ENCODE measurements around the gene PITHD1.
A peak's percentile ranks its signal among the peaks of the same experiment; 100 is the strongest.
"Not testable (repeated sequence)": the region's sequence is repeated elsewhere in the genome, so short reads cannot be mapped to it uniquely, and the experiment has no call there.

PITHD1 gene

DNA sequence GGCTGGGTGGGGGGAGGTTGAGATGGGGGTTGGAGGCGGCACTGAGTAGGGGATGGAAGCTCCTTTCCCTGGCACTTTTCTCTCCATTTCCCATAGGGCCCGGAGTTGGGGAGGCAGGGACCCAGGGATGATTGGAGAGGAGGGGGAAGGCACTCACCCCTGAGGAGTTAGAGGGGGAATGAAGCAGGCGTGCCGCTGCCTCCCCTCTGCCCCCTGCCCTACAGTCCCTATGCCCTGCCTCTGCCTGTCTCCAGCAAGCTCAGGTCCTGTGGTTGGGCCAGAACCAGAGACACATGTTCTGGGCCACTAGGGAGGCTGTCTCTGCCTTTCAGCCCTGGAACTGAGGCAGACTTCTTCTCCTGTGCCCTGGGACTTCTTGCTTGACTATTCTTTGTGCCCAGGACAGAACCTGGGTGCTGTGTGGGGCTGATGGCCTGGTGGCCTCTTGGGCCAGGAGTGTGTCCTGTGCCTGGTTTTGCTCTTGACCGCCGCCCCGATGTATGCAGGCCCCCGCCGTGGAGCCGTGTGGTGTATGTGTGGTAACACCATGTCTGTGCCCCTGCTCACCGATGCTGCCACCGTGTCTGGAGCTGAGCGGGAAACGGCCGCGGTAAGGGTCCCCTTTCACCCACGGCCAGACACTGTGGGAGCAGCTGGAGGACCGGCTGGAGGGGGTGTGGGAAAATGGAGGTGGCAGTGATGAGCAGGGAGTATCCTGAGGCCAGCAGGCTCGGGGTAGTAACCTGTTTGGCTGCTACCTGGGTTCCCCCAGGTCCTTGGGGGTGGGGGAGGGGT is 14.1 kb downstream of the PITHD1 start:
- no peak for TF ChIP-seq EZH2phosphoT487 (IDR thresholded peaks at IDR 0.05; ENCODE audit: borderline replicate concordance, low read length)
- TF ChIP-seq, protein P1, sequence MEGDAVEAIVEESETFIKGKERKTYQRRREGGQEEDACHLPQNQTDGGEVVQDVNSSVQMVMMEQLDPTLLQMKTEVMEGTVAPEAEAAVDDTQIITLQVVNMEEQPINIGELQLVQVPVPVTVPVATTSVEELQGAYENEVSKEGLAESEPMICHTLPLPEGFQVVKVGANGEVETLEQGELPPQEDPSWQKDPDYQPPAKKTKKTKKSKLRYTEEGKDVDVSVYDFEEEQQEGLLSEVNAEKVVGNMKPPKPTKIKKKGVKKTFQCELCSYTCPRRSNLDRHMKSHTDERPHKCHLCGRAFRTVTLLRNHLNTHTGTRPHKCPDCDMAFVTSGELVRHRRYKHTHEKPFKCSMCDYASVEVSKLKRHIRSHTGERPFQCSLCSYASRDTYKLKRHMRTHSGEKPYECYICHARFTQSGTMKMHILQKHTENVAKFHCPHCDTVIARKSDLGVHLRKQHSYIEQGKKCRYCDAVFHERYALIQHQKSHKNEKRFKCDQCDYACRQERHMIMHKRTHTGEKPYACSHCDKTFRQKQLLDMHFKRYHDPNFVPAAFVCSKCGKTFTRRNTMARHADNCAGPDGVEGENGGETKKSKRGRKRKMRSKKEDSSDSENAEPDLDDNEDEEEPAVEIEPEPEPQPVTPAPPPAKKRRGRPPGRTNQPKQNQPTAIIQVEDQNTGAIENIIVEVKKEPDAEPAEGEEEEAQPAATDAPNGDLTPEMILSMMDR (IDR thresholded peaks at IDR 0.05; ENCODE audit: low read depth, low read length, poor library complexity, severe bottlenecking), result no peak
- H3F3A ChIP-seq (ENCODE audit: control insufficient read depth, insufficient read depth), result peaks cover 13% of the 10 kb centered on the region
- no peak overlapping the region for H3K27ac ChIP-seq (ENCODE audit: low read depth, low read length)
- peak overlapping the region; percentile 82 for H3K4me2 ChIP-seq (ENCODE audit: low read length)
- H3K36me3 ChIP-seq (ENCODE audit: control insufficient read depth, low read length), result peaks cover 30% of the 10 kb centered on the region
- H3K79me2 ChIP-seq (ENCODE audit: control insufficient read depth, low read length), result peaks cover 28% of the 10 kb centered on the region
- H3K27me3 ChIP-seq (ENCODE audit: control insufficient read depth, low read length), result no peaks in the 10 kb centered on the region
- H4K20me1 ChIP-seq (ENCODE audit: control insufficient read depth, insufficient read depth, low read depth, low read length), result no peaks in the 10 kb centered on the region
- peaks cover 18% of the 10 kb centered on the region for H3K4me1 ChIP-seq (ENCODE audit: control insufficient read depth, low read length)
- H3K9me2 ChIP-seq (replicated peaks; ENCODE audit: control insufficient read depth, low read length), result no peaks in the 10 kb centered on the region
- no peaks in the 10 kb centered on the region for H3K9me3 ChIP-seq (ENCODE audit: control insufficient read depth, insufficient read depth, low read length)
- H3K4me3 ChIP-seq (ENCODE audit: low read length), result peak overlapping the region; percentile 78

DNA sequence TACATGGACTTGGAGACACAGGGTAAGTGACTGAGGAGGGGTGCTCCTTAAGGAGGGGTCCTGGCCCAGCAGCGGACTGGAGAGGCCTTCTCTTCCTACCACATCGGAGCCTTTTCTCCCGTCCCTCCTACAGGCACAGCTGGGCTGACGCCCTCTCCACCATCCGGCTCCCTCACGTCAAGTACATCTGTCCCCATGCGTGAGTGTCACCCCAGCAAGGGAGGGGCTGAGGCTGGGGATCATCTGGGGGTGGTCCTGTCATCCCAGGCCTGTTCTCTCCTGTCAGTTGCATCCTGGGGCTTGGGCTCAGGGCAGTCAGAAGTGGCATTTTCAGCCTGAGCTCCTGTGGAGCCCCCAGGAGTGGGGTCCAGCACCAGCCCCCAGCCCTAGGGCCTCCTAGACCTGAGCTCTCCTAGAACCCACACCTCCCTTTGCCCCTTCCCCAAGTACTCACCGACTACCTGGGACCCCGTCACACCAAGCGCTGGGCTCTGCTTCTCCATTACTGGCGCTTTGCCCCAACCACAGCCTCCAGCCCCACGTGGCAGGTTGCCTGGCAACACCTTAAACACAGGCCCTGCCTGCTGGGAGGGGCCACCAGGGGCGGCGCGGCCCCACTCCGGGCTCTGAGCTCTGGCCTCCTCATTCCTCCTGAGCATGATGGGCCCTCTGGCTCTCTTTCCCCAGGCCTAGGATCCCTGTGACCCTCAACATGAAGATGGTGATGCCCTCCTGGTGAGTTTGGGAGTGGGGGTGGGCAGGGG is 15.0 kb downstream of the PITHD1 start:
- Histone ChIP-seq H3K9me2 (replicated peaks; ENCODE audit: control insufficient read depth, low read length) (no peaks in the 10 kb centered on the region), H3K9me3 (ENCODE audit: control insufficient read depth, insufficient read depth, low read length) (no peaks in the 10 kb centered on the region), H3F3A (ENCODE audit: control insufficient read depth, insufficient read depth) (peaks cover 13% of the 10 kb centered on the region), H3K27ac (ENCODE audit: low read depth, low read length) (no peak overlapping the region), H3K4me2 (ENCODE audit: low read length) (no peak overlapping the region), H3K4me3 (ENCODE audit: low read length) (no peak overlapping the region), H3K4me1 (ENCODE audit: control insufficient read depth, low read length) (peaks cover 18% of the 10 kb centered on the region), H3K36me3 (ENCODE audit: control insufficient read depth, low read length) (peaks cover 29% of the 10 kb centered on the region), H4K20me1 (ENCODE audit: control insufficient read depth, insufficient read depth, low read depth, low read length) (no peaks in the 10 kb centered on the region), H3K79me2 (ENCODE audit: control insufficient read depth, low read length) (peaks cover 28% of the 10 kb centered on the region), H3K27me3 (ENCODE audit: control insufficient read depth, low read length) (no peaks in the 10 kb centered on the region)
- no peak for TF ChIP-seq EZH2phosphoT487 (IDR thresholded peaks at IDR 0.05; ENCODE audit: borderline replicate concordance, low read length)
- TF ChIP-seq, protein P1 (IDR thresholded peaks at IDR 0.05; ENCODE audit: low read depth, low read length, poor library complexity, severe bottlenecking), result no peak

DNA sequence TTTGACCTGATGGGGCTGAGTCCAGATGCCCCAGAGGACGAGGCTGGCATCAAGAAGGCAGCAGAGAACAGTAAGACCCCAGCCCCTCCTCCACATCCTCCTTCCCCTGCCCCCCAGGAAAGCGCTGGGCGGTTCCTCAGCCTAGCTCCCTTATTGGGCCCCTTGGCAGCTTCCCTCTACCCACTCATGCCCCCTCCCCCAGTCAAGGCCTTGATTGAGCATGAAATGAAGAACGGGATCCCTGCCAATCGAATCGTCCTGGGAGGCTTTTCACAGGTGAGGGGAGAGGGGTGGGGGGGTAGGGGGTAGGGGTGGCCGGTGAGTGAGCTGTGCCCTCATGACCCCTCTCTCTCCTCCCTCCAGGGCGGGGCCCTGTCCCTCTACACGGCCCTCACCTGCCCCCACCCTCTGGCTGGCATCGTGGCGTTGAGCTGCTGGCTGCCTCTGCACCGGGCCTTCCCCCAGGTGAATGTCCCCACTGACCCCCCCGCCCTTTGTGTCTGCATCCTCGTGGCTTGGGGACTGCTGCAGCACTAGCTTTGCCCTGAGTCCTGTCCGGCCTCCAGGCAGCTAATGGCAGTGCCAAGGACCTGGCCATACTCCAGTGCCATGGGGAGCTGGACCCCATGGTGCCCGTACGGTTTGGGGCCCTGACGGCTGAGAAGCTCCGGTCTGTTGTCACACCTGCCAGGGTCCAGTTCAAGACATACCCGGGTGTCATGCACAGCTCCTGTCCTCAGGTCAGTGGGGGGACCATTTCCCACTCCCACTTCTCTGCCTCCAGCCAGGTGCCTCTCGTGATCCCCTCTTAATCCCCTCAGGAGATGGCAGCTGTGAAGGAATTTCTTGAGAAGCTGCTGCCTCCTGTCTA is 15.9 kb downstream of the PITHD1 start:
- Histone ChIP-seq H3F3A (ENCODE audit: control insufficient read depth, insufficient read depth) (peaks cover 6% of the 10 kb centered on the region), H3K9me2 (replicated peaks; ENCODE audit: control insufficient read depth, low read length) (no peaks in the 10 kb centered on the region), H3K4me1 (ENCODE audit: control insufficient read depth, low read length) (peaks cover 20% of the 10 kb centered on the region), H3K79me2 (ENCODE audit: control insufficient read depth, low read length) (peaks cover 28% of the 10 kb centered on the region), H4K20me1 (ENCODE audit: control insufficient read depth, insufficient read depth, low read depth, low read length) (no peaks in the 10 kb centered on the region), H3K27ac (ENCODE audit: low read depth, low read length) (no peak overlapping the region), H3K27me3 (ENCODE audit: control insufficient read depth, low read length) (no peaks in the 10 kb centered on the region), H3K4me2 (ENCODE audit: low read length) (no peak overlapping the region), H3K9me3 (ENCODE audit: control insufficient read depth, insufficient read depth, low read length) (no peaks in the 10 kb centered on the region), H3K36me3 (ENCODE audit: control insufficient read depth, low read length) (peaks cover 36% of the 10 kb centered on the region), H3K4me3 (ENCODE audit: low read length) (no peak overlapping the region)
- TF ChIP-seq EZH2phosphoT487 (IDR thresholded peaks at IDR 0.05; ENCODE audit: borderline replicate concordance, low read length), result no peak
- TF ChIP-seq, protein P1 (IDR thresholded peaks at IDR 0.05; ENCODE audit: low read depth, low read length, poor library complexity, severe bottlenecking), result no peak

DNA sequence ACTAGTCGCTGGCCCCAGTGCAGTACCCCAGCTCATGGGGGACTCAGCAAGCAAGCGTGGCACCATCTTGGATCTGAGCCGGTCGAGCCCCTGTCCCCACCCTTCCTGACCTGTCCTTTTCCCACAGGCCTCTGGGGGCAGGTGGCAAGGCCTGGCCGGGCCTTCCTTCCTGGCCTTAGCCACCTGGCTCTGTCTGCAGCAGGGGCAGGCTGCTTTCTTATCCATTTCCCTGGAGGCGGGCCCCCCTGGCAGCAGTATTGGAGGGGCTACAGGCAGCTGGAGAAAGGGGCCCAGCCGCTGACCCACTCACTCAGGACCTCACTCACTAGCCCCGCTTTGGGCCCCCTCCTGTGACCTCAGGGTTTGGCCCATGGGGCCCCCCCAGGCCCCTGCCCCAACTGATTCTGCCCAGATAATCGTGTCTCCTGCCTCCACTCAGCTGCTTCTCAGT is 16.5 kb downstream of the PITHD1 start:
- peaks cover 36% of the 10 kb centered on the region for H3K36me3 ChIP-seq (ENCODE audit: control insufficient read depth, low read length)
- H3K27ac ChIP-seq (ENCODE audit: low read depth, low read length), result not testable (repeated sequence)

More for the DNA sequence above, 16.5 kb downstream of the PITHD1 start:
- peaks cover 27% of the 10 kb centered on the region for H3K4me1 ChIP-seq (ENCODE audit: control insufficient read depth, low read length)
- not testable (repeated sequence) for H3F3A ChIP-seq (ENCODE audit: control insufficient read depth, insufficient read depth); H3K9me2 ChIP-seq (replicated peaks; ENCODE audit: control insufficient read depth, low read length); H3K27me3 ChIP-seq (ENCODE audit: control insufficient read depth, low read length); H3K9me3 ChIP-seq (ENCODE audit: control insufficient read depth, insufficient read depth, low read length); H3K4me2 ChIP-seq (ENCODE audit: low read length); H3K4me3 ChIP-seq (ENCODE audit: low read length); H4K20me1 ChIP-seq (ENCODE audit: control insufficient read depth, insufficient read depth, low read depth, low read length)
- H3K79me2 ChIP-seq (ENCODE audit: control insufficient read depth, low read length), result peaks cover 30% of the 10 kb centered on the region
